Testis (tissue), 2 donors: ENCODE results near the gene CDS2.

ENCODE experiments used
- POLR2A ChIP-seq: fragments of 450-650 bp; IDR thresholded peaks from one replicate; pipeline ENCODE4 v1.6.1; 2017; ENCODE audit warnings: antibody characterized with exemption, mild to moderate bottlenecking, moderate library complexity
- TF ChIP-seq, protein P1 (sequence below), 3 experiments: fragments of 450-650 bp in 2 of 3; fragments of 200-600 bp in 1 of 3; sonication (generic) in 1 of 3; IDR thresholded peaks; one replicate each; pipeline ENCODE4 v1.5.1; 2016 to 2019; ENCODE audit warnings: antibody characterized with exemption in 3 of 3, mild to moderate bottlenecking in 2 of 3, moderate library complexity in 1 of 3

- TF ChIP-seq, protein P1, sequence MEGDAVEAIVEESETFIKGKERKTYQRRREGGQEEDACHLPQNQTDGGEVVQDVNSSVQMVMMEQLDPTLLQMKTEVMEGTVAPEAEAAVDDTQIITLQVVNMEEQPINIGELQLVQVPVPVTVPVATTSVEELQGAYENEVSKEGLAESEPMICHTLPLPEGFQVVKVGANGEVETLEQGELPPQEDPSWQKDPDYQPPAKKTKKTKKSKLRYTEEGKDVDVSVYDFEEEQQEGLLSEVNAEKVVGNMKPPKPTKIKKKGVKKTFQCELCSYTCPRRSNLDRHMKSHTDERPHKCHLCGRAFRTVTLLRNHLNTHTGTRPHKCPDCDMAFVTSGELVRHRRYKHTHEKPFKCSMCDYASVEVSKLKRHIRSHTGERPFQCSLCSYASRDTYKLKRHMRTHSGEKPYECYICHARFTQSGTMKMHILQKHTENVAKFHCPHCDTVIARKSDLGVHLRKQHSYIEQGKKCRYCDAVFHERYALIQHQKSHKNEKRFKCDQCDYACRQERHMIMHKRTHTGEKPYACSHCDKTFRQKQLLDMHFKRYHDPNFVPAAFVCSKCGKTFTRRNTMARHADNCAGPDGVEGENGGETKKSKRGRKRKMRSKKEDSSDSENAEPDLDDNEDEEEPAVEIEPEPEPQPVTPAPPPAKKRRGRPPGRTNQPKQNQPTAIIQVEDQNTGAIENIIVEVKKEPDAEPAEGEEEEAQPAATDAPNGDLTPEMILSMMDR (IDR thresholded peaks at IDR 0.05), result no peak
- no peak for TF ChIP-seq POLR2A
Observed at GRCh38 chr20:5104479-5104878, 22.3 kb upstream of the CDS2 start.
